Stomach (tissue), 9 donors: ENCODE measurements around the gene NR5A2. TPM values are rescaled to one million over a fixed set of nuclear protein-coding genes. Genes with fewer than 3 reads are reported as not detected.
"Not testable (repeated sequence)": the region's sequence is repeated elsewhere in the genome, so short reads cannot be mapped to it uniquely, and the experiment has no call there.

Experiments
- DNase-seq, 2 donors: peaks; one replicate each; pipeline versions ENCODE4 v3.0.0 to v3.0.0-alpha.2; 2013 to 2019
- H3K27ac ChIP-seq, 5 donors: fragments of 200-600 bp in 4 of 5; sonication (generic) in 4 of 5; one replicate each; pipeline ENCODE4 v1.5.1; 2013 to 2019; ENCODE audit warnings: mild to moderate bottlenecking in 1 of 5, moderate library complexity in 1 of 5
- H3K27me3 ChIP-seq, 3 donors: fragments of 200-600 bp; sonication (generic); one replicate each; pipeline ENCODE4 v1.5.1; 2017 to 2019; ENCODE audit warnings: mixed run types in 1 of 3
- H3K36me3 ChIP-seq, 4 donors: fragments of 200-600 bp; sonication (generic); 1 replicate in 3 of 4; 2 replicates in 1 of 4; pipeline ENCODE4 v1.5.1; 2016 to 2019
- H3K4me1 ChIP-seq, 4 donors: fragments of 200-600 bp; sonication (generic); one replicate each; pipeline ENCODE4 v1.5.1; 2016 to 2019
- H3K4me3 ChIP-seq, 4 donors: fragments of 200-600 bp; sonication (generic) in 3 of 4; one replicate each; pipeline ENCODE4 v1.5.1; 2016 to 2019; ENCODE audit warnings: mild to moderate bottlenecking in 1 of 4
- H3K9me3 ChIP-seq, 4 donors: fragments of 200-600 bp; sonication (generic); one replicate each; pipeline ENCODE4 v1.5.1; 2016 to 2019
- CTCF ChIP-seq, 7 experiments: fragments of 450-650 bp in 4 of 7; fragments of 200-600 bp in 3 of 7; sonication (generic) in 3 of 7; IDR thresholded peaks; one replicate each; pipeline ENCODE4 v1.5.1; 2016 to 2019; ENCODE audit warnings: antibody characterized with exemption in 7 of 7, control low read depth in 2 of 7, mild to moderate bottlenecking in 1 of 7
- EP300 ChIP-seq: sonication (generic); formaldehyde crosslinking; IDR thresholded peaks from one replicate; pipeline ENCODE4 v1.6.1; 2017; ENCODE audit warnings: antibody characterized with exemption
- POLR2A ChIP-seq, 4 donors: fragments of 450-650 bp; IDR thresholded peaks; one replicate each; pipeline ENCODE4 v1.6.1; 2016; ENCODE audit warnings: antibody characterized with exemption in 4 of 4, control low read depth in 2 of 4, mild to moderate bottlenecking in 1 of 4, moderate library complexity in 1 of 4
- POLR2AphosphoS5 ChIP-seq, 3 donors: sonication (generic); formaldehyde crosslinking; IDR thresholded peaks; one replicate each; pipeline ENCODE4 v1.6.1; 2016; ENCODE audit warnings: antibody characterized with exemption in 3 of 3
- WGBS, 5 donors: extraction: QIAGEN DNeasy Blood & Tissue Kit in 3 of 5; methylation state at CpG; one replicate each; pipeline versions ENCODE4 v1.1.5 to v1.1.7; 2013 to 2018; 5-methylcytosine and 5-hydroxymethylcytosine counted together
- intact Hi-C: fragments of 100-400 bp; cut with DNase I; formaldehyde crosslinking; loops from one replicate; pipeline ENCODE4 v1.15.1; 2023; ENCODE audit warnings: low total_unique reads
- polyA plus RNA-seq, 3 donors: library from polyadenylated mRNA; stranded (reverse); fragments of 200-250 nt; gene quantifications; one replicate each; pipeline ENCODE4 v1.2.3, GENCODE V29; 2013
- total RNA-seq, 5 donors: library from RNA; depleted of rRNA; stranded (reverse); fragments of >200 nt; gene quantifications; one replicate each; pipeline versions ENCODE4 v1.1.0 to v1.2.3, GENCODE V29; 2014 to 2016
- donor health status: healthy with polysubstance abuse.
- donor health status: Bipolar disorder and iron deficiency.
- donor health status: healthy.

Gene NR5A2
- total and polyA plus RNA-seq, 8 donors: 0.33 to 227 (median 0.46) TPM; not detected in 1

- Histone ChIP-seq H3K27me3 (no peaks in the 10 kb centered on the region), H3K27ac (peak overlapping the region in 1 of 5 donors; percentile 34), H3K4me1 (peaks cover 0 to 14% (median 6%) of the 10 kb centered on the region in 4 donors), H3K4me3 (no peak overlapping the region), H3K9me3 (no peaks in the 10 kb centered on the region), H3K36me3 (no peaks in the 10 kb centered on the region)
- intact Hi-C loops: no loop called here
- 63 to 79% (median 68%) methylated on average over 2 of the region's 2 CpGs for WGBS, 5 donors
- no peak for TF ChIP-seq POLR2AphosphoS5 (IDR thresholded peaks at IDR 0.05)
- TF ChIP-seq EP300: no peak
- TF ChIP-seq POLR2A (IDR thresholded peaks at IDR 0.05): no peak
- no peak for TF ChIP-seq CTCF (IDR thresholded peaks at IDR 0.05)
- DNase-seq: no peak
Measured at GRCh38 chr1:200183637-200184036, 156.1 kb downstream of the NR5A2 start.

- Histone ChIP-seq H3K4me1 (peaks cover 0 to 14% (median 6%) of the 10 kb centered on the region in 4 donors), H3K4me3 (no peak overlapping the region), H3K9me3 (no peaks in the 10 kb centered on the region), H3K36me3 (no peaks in the 10 kb centered on the region), H3K27ac (peak overlapping the region in 1 of 5 donors; percentile 34), H3K27me3 (no peaks in the 10 kb centered on the region)
- peak; percentile 81 to 86 for DNase-seq
- WGBS, 5 donors: 23 to 30% (median 26%) methylated on average over 4 of the region's 4 CpGs
- intact Hi-C loops: no loop called here
- TF ChIP-seq POLR2AphosphoS5 (IDR thresholded peaks at IDR 0.05) (peak in 2 of 3 donors; percentile 47 to 56), CTCF (IDR thresholded peaks at IDR 0.05) (no peak)
Measured at GRCh38 chr1:200184196-200184595, 156.7 kb downstream of the NR5A2 start.

- H3K4me1 ChIP-seq: peaks cover 0 to 14% (median 6%) of the 10 kb centered on the region in 4 donors
- H3K27ac ChIP-seq, H3K27me3 ChIP-seq, H3K9me3 ChIP-seq, DNase-seq, intact Hi-C loops, H3K36me3 ChIP-seq, H3K4me3 ChIP-seq: not testable (repeated sequence)
- 74 to 95% (median 88%) methylated on average over 8 of the region's 8 CpGs for WGBS, 5 donors
Measured at GRCh38 chr1:200185191-200185590, 157.7 kb downstream of the NR5A2 start.

- H3K9me3 ChIP-seq, H3K27ac ChIP-seq, H3K4me3 ChIP-seq, DNase-seq, H3K36me3 ChIP-seq, intact Hi-C loops, H3K27me3 ChIP-seq: not testable (repeated sequence)
- WGBS, 5 donors: 90 to 99% (median 93%) methylated on average over 2 of the region's 2 CpGs
- peaks cover 0 to 14% (median 6%) of the 10 kb centered on the region in 4 donors for H3K4me1 ChIP-seq
Measured at GRCh38 chr1:200187332-200187731, 159.8 kb downstream of the NR5A2 start.

- H3K4me1 ChIP-seq: no peaks in the 10 kb centered on the region
- no peaks in the 10 kb centered on the region for H3K27me3 ChIP-seq
- no peak overlapping the region for H3K27ac ChIP-seq
- H3K9me3 ChIP-seq: no peaks in the 10 kb centered on the region
- intact Hi-C loops: no loop called here
- 59 to 67% (median 61%) methylated on average over 3 of the region's 3 CpGs for WGBS, 5 donors
- no peaks in the 10 kb centered on the region for H3K36me3 ChIP-seq
- no peak overlapping the region for H3K4me3 ChIP-seq
- no peak for DNase-seq
- TF ChIP-seq EP300 (no peak), CTCF (IDR thresholded peaks at IDR 0.05) (no peak), POLR2A (IDR thresholded peaks at IDR 0.05) (no peak), POLR2AphosphoS5 (IDR thresholded peaks at IDR 0.05) (no peak)
Measured at GRCh38 chr1:200191993-200192392, 164.5 kb downstream of the NR5A2 start.
